A673 (cell line): ENCODE data around the gene XRCC1. TPM values are rescaled to one million over a fixed set of nuclear protein-coding genes. Genes with fewer than 3 reads are reported as not detected.
A peak's percentile ranks its signal among the peaks of the same experiment; 100 is the strongest.

Experiments used
- BruUV-seq: library from RNA; stranded (reverse); fragments of 400-500 nt; replicated peaks from 2 replicates; lab custom pipeline; 2021; lab: Mats Ljungman, UMichigan
- CTCF ChIA-PET: fragments of 300-600 bp; sonication (Branson Sonifier 250); formaldehyde crosslinking; loops from one replicate; lab custom pipeline; 2022; ENCODE audit warnings: antibody characterized with exemption; lab: Charles Lee
- POLR2A ChIA-PET: fragments of 300-600 bp; sonication (Branson Sonifier 250); formaldehyde crosslinking; loops from one replicate; lab custom pipeline; 2022; ENCODE audit warnings: antibody characterized with exemption; ENCODE audit not compliant: low non-redundant PET; lab: Charles Lee
- DNase-seq: peaks from one replicate; pipeline ENCODE4 v3.0.0-alpha.2; 2015; ENCODE audit warnings: low spot score
- H3K27ac ChIP-seq: fragments of 200-600 bp; sonication (generic); 2 replicates; pipeline ENCODE4 v1.5.1; 2016; ENCODE audit warnings: mixed run types, low read depth, mild to moderate bottlenecking, mixed read lengths, antibody characterized with exemption, low read length; ENCODE audit not compliant: poor library complexity, severe bottlenecking
- H3K27me3 ChIP-seq: fragments of 200-600 bp; sonication (generic); replicated peaks from 2 replicates; pipeline ENCODE4 v1.6.1; 2017; ENCODE audit warnings: mixed run types, low read depth, mild to moderate bottlenecking, mixed read lengths, antibody characterized with exemption, low read length; ENCODE audit not compliant: insufficient read depth, poor library complexity
- H3K36me3 ChIP-seq: fragments of 200-600 bp; sonication (generic); 2 replicates; pipeline ENCODE4 v1.6.1; 2016; ENCODE audit warnings: mixed run types, mild to moderate bottlenecking, mixed read lengths, antibody characterized with exemption, low read length; ENCODE audit not compliant: insufficient read depth, poor library complexity, severe bottlenecking
- H3K4me1 ChIP-seq: fragments of 200-600 bp; sonication (generic); 2 replicates; pipeline ENCODE4 v1.6.1; 2017; ENCODE audit warnings: mixed run types, mild to moderate bottlenecking, mixed read lengths, antibody characterized with exemption, low read length; ENCODE audit not compliant: insufficient read depth, poor library complexity, severe bottlenecking
- H3K4me3 ChIP-seq: fragments of 200-600 bp; sonication (generic); 2 replicates; pipeline ENCODE4 v1.5.1; 2016; ENCODE audit warnings: low read depth, mixed run types, mild to moderate bottlenecking, mixed read lengths, low read length; ENCODE audit not compliant: poor library complexity, severe bottlenecking
- H3K9me3 ChIP-seq: fragments of 200-600 bp; sonication (generic); 2 replicates; pipeline ENCODE4 v1.6.1; 2016; ENCODE audit warnings: mixed run types, low read depth, mild to moderate bottlenecking, mixed read lengths, antibody characterized with exemption, low read length; ENCODE audit not compliant: poor library complexity, severe bottlenecking
- CTCF ChIP-seq: fragments of 300-800, 200-600 bp; sonication (generic); conservative IDR thresholded peaks from 2 replicates; pipeline ENCODE4 v1.5.1; 2017; ENCODE audit warnings: low read depth, mild to moderate bottlenecking, antibody characterized with exemption, low read length, moderate library complexity, mixed read lengths
- EZH2 ChIP-seq: fragments of 200-600 bp; sonication (generic); IDR thresholded peaks from 2 replicates; pipeline ENCODE4 v1.6.1; 2017; ENCODE audit warnings: borderline replicate concordance, low read depth, mild to moderate bottlenecking, mixed read lengths, antibody characterized with exemption, low read length; ENCODE audit not compliant: poor library complexity, severe bottlenecking
- intact Hi-C: fragments of 100-400 bp; cut with micrococcal nuclease; formaldehyde crosslinking; loops from one replicate; pipeline ENCODE4 v1.10.0; 2022; ENCODE audit not compliant: unreplicated experiment
- total RNA-seq: library from RNA; stranded (reverse); gene quantifications from 2 replicates; pipeline ENCODE4 v1.2.3, GENCODE V29; 2021

Gene XRCC1
- total RNA-seq, 1 experiment from 2014 or later, result 69.4 TPM

GRCh38 chr19:43574424-43575155 is 737 bp downstream of the XRCC1 start:
- peaks cover 4% of the 10 kb centered on the region for H3K36me3 ChIP-seq
- H3K4me1 ChIP-seq, result peaks cover 16% of the 10 kb centered on the region
- BruUV-seq, result TSS peak; percentile 15
- intact Hi-C loops, result loop anchor here (1.0 kb wide), 1 partner anchor 22 kb away; the partner anchor contains the start of genes IRGQ and ZNF576
- POLR2A ChIA-PET, result no interaction called here
- peak overlapping the region; percentile 94 for H3K4me3 ChIP-seq
- DNase-seq, result peak; percentile 33
- CTCF ChIA-PET, result interaction anchor here (1.2 kb wide), 1 partner anchor 19 kb away, joined by 5 read pairs; no protein-coding TSS in a partner anchor
- no peak for TF ChIP-seq EZH2
- TF ChIP-seq CTCF, result no peak
- no peaks in the 10 kb centered on the region for H3K27me3 ChIP-seq
- H3K27ac ChIP-seq, result peak overlapping the region; percentile 94
- no peaks in the 10 kb centered on the region for H3K9me3 ChIP-seq

GRCh38 chr19:43572171-43572588 is 3.1 kb downstream of the XRCC1 start:
- Histone ChIP-seq H3K9me3 (no peaks in the 10 kb centered on the region), H3K27ac (no peak overlapping the region), H3K27me3 (no peaks in the 10 kb centered on the region), H3K36me3 (peaks cover 4% of the 10 kb centered on the region), H3K4me1 (peaks cover 16% of the 10 kb centered on the region), H3K4me3 (no peak overlapping the region)
- intact Hi-C loops, result no loop called here
- ChIA-PET CTCF (no interaction called here), POLR2A (no interaction called here)
- no TSS peak for BruUV-seq
- no peak for DNase-seq
- TF ChIP-seq CTCF (no peak), EZH2 (no peak)

- Histone ChIP-seq H3K27ac (no peak overlapping the region), H3K4me1 (peaks cover 12% of the 10 kb centered on the region), H3K4me3 (no peak overlapping the region), H3K36me3 (peaks cover 4% of the 10 kb centered on the region), H3K9me3 (no peaks in the 10 kb centered on the region), H3K27me3 (no peaks in the 10 kb centered on the region)
- ChIA-PET CTCF (no interaction called here), POLR2A (no interaction called here)
- no peak for DNase-seq
- TF ChIP-seq CTCF (no peak), EZH2 (no peak)
- BruUV-seq, result no TSS peak
- intact Hi-C loops, result no loop called here
Observed at GRCh38 chr19:43570174-43570791, 5.0 kb downstream of the XRCC1 start.
